Progenitor cell of endocrine pancreas (in vitro differentiated cells): Measurements from ENCODE around the gene SIGLEC7. TPM values are rescaled to one million over a fixed set of nuclear protein-coding genes. Genes with fewer than 3 reads are reported as not detected.
A peak's percentile ranks its signal among the peaks of the same experiment; 100 is the strongest.

Source experiments
- DNase-seq: peaks from one replicate; pipeline ENCODE4 v3.0.0; 2021; ENCODE audit warnings: low spot score; ENCODE audit not compliant: unreplicated experiment
- H3K27ac Mint-ChIP-seq: 2 replicates; pipeline ENCODE4 v1.8.0; 2021; ENCODE audit warnings: mild to moderate bottlenecking, moderate library complexity, mixed read lengths
- H3K27me3 Mint-ChIP-seq: 2 replicates; pipeline ENCODE4 v1.8.0; 2021; ENCODE audit warnings: mixed read lengths
- H3K36me3 Mint-ChIP-seq: 2 replicates; pipeline ENCODE4 v1.8.0; 2022; ENCODE audit warnings: mixed read lengths; ENCODE audit not compliant: insufficient read depth
- H3K4me1 Mint-ChIP-seq: 2 replicates; pipeline ENCODE4 v1.8.0; 2021; ENCODE audit warnings: low read depth, mixed read lengths
- H3K4me3 Mint-ChIP-seq: 2 replicates; pipeline ENCODE4 v1.8.0; 2021; ENCODE audit warnings: low read depth, mild to moderate bottlenecking, moderate library complexity, mixed read lengths
- H3K9me3 Mint-ChIP-seq: 2 replicates; pipeline ENCODE4 v1.8.0; 2021; ENCODE audit warnings: low read depth, mixed read lengths
- CTCF ChIP-seq: fragments of 200-600 bp; sonication (generic); IDR thresholded peaks from one replicate; pipeline ENCODE4 v1.5.0; 2021; ENCODE audit warnings: antibody characterized with exemption, mild to moderate bottlenecking; ENCODE audit not compliant: unreplicated experiment
- total RNA-seq: library from RNA; stranded (reverse); gene quantifications from 2 replicates; pipeline ENCODE4 v1.2.1, GENCODE V29; 2021

The SIGLEC7 gene
- total RNA-seq, 1 donor from 2014 or later = not detected

- no peak for TF ChIP-seq CTCF
- Mint-ChIP-seq H3K4me1 (no peaks in the 10 kb centered on the region), H3K27ac (peak overlapping the region; percentile 18), H3K9me3 (no peaks in the 10 kb centered on the region), H3K27me3 (peaks cover 20% of the 10 kb centered on the region), H3K36me3 (no peaks in the 10 kb centered on the region), H3K4me3 (no peak overlapping the region)
- no peak for DNase-seq
Measured at GRCh38 chr19:51201712-51202111, 59.6 kb downstream of the SIGLEC7 start.

Other genes starting within 250 kb of the SIGLEC7 start
- not detected in 2 replicates for gene KLK4, start 230.9 kb upstream of the SIGLEC7 start, total RNA-seq
- not detected in 2 replicates for gene KLK5, start 189.3 kb upstream of the SIGLEC7 start, total RNA-seq
- gene KLK6, start 172.7 kb upstream of the SIGLEC7 start, total RNA-seq = 0.62 and 1.2 TPM in 2 replicates
- gene KLK7, start 158.4 kb upstream of the SIGLEC7 start, total RNA-seq = not detected in 2 replicates
- not detected in 2 replicates for gene KLK8, start 140.7 kb upstream of the SIGLEC7 start, total RNA-seq
- gene KLK10, start 122.6 kb upstream of the SIGLEC7 start, total RNA-seq = not detected in 2 replicates
- gene KLK11, start 115.7 kb upstream of the SIGLEC7 start, total RNA-seq = not detected in 2 replicates
- 0.44 and 1.0 TPM in 2 replicates for gene KLK12, start 107.3 kb upstream of the SIGLEC7 start, total RNA-seq
- gene KLK13, start 77.2 kb upstream of the SIGLEC7 start, total RNA-seq = 1.1 and 1.6 TPM in 2 replicates
- gene KLK14, start 59.4 kb upstream of the SIGLEC7 start, total RNA-seq = 0.62 and 0.89 TPM in 2 replicates
- 7.4 and 7.8 TPM in 2 replicates for gene CTU1, start 33.9 kb upstream of the SIGLEC7 start, total RNA-seq
- gene SIGLEC9, start 17.4 kb upstream of the SIGLEC7 start, total RNA-seq = not detected in 2 replicates
- not detected in 2 replicates for gene CD33, start 82.8 kb downstream of the SIGLEC7 start, total RNA-seq
- gene SIGLECL1, start 108.8 kb downstream of the SIGLEC7 start, total RNA-seq = not detected in 2 replicates
- gene IGLON5, start 169.3 kb downstream of the SIGLEC7 start, total RNA-seq = 44.8 and 44.9 TPM in 2 replicates
- gene VSIG10L, start 199.8 kb downstream of the SIGLEC7 start, total RNA-seq = 6.3 and 7.0 TPM in 2 replicates
- gene ETFB, start 224.1 kb downstream of the SIGLEC7 start, total RNA-seq = 63.2 and 69.5 TPM in 2 replicates
- gene CLDND2, start 226.7 kb downstream of the SIGLEC7 start, total RNA-seq = 0.73 and 1.4 TPM in 2 replicates
- not detected in 2 replicates for gene NKG7, start 230.4 kb downstream of the SIGLEC7 start, total RNA-seq
- not detected in 2 replicates for gene LIM2, start 245.7 kb downstream of the SIGLEC7 start, total RNA-seq
- gene C19orf84, start 248.3 kb downstream of the SIGLEC7 start, total RNA-seq = 0.53 and 0.98 TPM in 2 replicates